ENCODE measurements around the gene LGSN.

GRCh38 chr6:63261820-63262219 lies 58.0 kb downstream of the LGSN start:
- TF ChIP-seq POLR2A (IDR thresholded peaks at IDR 0.05) = no peak
- TF ChIP-seq, protein P1, sequence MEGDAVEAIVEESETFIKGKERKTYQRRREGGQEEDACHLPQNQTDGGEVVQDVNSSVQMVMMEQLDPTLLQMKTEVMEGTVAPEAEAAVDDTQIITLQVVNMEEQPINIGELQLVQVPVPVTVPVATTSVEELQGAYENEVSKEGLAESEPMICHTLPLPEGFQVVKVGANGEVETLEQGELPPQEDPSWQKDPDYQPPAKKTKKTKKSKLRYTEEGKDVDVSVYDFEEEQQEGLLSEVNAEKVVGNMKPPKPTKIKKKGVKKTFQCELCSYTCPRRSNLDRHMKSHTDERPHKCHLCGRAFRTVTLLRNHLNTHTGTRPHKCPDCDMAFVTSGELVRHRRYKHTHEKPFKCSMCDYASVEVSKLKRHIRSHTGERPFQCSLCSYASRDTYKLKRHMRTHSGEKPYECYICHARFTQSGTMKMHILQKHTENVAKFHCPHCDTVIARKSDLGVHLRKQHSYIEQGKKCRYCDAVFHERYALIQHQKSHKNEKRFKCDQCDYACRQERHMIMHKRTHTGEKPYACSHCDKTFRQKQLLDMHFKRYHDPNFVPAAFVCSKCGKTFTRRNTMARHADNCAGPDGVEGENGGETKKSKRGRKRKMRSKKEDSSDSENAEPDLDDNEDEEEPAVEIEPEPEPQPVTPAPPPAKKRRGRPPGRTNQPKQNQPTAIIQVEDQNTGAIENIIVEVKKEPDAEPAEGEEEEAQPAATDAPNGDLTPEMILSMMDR (IDR thresholded peaks at IDR 0.05) = no peak
